Measurements from ENCODE around the gene NOTCH1.
"Not testable (repeated sequence)": the region's sequence is repeated elsewhere in the genome, so short reads cannot be mapped to it uniquely, and the experiment has no call there.

NOTCH1 gene

DNA sequence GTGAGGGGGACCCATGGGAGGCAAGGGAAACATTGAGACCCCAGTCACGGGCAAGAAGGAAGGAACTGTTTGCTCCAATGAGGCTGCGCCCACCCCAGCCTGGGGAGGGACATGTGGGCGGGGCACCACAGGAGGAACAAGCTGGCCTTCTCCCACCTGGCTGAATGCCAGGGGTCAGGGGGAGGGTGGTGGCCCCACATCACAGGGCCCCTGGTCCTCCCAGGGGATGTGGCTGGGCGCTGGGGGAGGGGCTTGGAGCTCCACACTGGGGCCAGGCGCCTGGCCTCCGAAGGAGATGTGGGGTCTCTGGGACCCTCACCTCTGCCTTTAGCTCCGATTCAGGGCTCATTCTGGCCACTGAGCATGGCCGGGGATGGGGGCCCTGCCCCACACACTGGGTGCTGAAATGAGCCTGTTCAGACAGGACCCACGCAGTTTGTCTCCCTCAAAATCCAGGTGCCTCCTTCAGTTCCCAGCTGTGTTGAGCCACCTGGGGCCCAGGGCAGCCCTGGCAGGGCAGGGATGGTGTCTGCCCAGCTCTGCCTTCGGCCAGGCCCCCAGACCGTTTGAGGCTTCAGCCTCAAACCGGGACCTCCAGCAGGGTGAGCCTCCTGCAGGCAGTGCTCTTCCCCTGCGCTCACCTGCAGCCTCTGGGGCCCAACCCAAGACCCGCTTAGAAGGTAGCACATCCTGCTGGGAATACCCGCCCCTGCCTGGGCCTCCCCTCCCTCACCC is 33.2 kb upstream of the NOTCH1 start:
- DNase-seq: no peak

DNA sequence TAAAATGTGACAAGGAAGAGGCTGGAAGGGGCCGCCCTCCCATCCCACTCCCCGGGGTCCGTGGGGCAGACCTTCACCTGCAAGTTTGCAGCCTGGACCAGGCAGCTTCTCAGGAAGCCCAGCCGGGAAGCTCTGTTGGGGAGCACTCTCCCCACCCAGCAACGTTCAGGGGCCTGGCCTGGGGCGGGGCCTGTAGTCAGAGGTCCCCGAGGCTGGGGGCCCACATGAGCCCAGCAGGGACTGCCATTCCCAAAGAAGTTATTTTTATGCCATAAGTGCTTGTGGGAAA is 32.7 kb upstream of the NOTCH1 start:
- no peak for DNase-seq

- DNase-seq: no peak
Observed at GRCh38 chr9:136577941-136578625, 32.2 kb upstream of the NOTCH1 start.

GRCh38 chr9:136576269-136576626 is 30.4 kb upstream of the NOTCH1 start:
- no peak for DNase-seq

- DNase-seq: no peak
Observed at GRCh38 chr9:136575626-136576268, 29.9 kb upstream of the NOTCH1 start.

DNA sequence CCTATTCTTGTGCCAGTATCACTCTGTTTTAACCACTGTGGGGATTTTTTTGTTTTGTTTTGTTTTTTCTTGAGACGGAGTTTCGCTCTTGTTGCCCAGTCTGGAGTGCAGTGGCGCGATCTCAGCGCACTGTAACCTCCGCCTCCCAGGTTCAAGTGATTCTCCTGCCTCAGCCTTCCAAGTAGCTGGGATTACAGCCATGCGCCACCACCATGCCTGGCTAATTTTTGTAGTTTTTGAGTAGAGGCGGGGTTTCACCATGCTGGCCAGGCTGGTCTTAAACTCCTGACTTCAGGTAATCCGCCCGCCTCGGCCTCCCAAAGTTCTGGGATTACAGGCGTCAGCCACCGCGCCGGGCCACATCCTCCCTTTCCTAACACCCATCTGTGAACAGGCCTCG is 28.8 kb upstream of the NOTCH1 start:
- not testable (repeated sequence) for DNase-seq

DNA sequence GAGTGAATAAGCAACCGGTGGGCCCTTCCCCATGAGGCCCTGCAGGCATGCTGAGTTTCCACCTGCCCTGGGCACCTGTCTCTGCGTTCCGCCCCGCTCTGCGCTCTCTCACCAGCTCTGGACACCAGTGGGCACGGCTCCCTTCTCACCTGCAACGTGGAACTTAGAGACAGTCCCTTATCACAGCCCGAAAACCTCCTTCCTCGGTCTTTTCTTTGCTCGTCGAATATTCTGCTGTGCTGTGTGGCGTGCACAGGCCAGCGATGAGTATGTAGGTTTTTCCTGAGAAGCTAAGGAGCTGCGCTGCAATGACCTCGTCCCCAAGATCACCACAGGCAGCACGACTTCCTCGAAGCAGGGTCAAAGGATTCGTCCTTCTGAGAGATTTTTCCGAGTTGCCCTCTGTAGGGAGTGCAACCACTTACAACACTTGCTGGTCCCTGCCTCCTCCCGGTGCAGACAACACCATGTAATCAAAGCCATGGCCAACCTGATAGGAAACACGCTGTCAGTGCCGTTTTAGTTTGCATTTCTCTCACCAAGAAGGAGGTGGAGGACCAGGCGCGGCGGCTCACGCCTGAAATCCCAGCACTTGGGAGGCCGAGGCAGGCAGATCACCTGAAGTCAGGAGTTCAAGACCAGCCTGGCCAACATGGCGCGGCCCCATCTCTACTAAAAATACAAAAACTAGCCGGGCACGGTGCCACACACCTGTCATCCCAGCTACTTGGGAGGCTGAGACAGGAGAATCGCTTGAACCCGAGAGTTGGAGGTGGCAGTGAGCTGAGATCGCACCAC is 27.2 kb upstream of the NOTCH1 start:
- DNase-seq: no peak

- DNase-seq: no peak
Observed at GRCh38 chr9:136572003-136572827, 26.4 kb upstream of the NOTCH1 start.

GRCh38 chr9:136571531-136571930 is 25.7 kb upstream of the NOTCH1 start:
- no peak for DNase-seq

- no peak for DNase-seq
Observed at GRCh38 chr9:136570916-136571315, 25.1 kb upstream of the NOTCH1 start.

- no peak for DNase-seq
Observed at GRCh38 chr9:136570191-136570845, 24.5 kb upstream of the NOTCH1 start.

DNA sequence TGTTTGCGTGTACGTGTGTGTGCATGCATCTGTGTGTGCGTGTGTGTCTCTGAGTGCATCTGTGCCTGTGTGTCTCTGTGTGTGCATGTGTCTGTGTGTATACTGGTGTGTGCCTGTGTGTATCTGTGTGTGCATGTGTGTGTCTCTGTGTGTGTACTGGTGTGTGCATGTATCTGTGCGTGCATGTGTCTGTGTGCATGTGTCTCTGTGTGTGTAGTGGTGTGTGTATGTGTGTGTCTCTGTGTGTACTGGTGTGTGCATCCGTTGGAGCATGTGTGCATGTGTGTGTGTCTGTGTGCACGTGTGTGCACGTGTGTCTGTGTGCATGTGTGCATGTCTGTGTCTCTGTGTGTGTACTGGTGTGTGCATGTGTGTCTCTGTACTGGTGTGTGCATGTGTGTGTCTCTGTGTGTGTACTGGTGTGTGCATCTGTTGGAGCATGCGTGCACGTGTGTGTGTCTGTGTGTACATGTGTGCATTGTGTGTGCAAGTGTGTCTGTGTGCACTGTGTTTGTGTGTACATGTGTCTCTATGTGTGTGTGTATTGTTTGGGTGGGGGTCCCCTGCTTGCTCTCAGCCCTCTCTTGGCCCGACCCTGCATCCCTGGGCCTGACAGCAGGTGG is 23.8 kb upstream of the NOTCH1 start:
- DNase-seq: no peak

GRCh38 chr9:136568288-136569081 is 22.6 kb upstream of the NOTCH1 start:
- DNase-seq: no peak

GRCh38 chr9:136567651-136568287 is 21.9 kb upstream of the NOTCH1 start:
- DNase-seq: no peak

DNA sequence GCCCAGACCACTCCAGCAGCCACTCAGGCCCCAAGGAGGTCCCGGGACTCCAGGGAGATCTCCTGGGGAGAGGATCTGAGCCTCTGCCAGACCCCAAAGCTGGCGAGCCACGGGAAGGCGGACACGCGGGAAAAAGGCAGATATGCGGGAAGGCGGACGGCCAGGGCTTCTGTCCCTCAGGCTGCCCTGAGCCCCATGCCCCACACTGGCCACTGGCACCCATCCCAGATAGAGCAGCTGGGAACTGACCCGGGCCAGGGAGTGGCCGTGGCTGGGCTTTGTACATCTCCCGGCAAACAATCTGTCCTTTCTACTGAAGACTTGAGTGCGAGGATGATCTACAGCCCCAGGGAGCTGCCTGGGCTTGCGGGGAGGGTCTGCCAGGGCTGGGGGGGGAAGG is 21.1 kb upstream of the NOTCH1 start:
- DNase-seq: no peak

GRCh38 chr9:136566553-136566895 is 20.7 kb upstream of the NOTCH1 start:
- no peak for DNase-seq

- DNase-seq: no peak
Observed at GRCh38 chr9:136565715-136566552, 20.1 kb upstream of the NOTCH1 start.

DNA sequence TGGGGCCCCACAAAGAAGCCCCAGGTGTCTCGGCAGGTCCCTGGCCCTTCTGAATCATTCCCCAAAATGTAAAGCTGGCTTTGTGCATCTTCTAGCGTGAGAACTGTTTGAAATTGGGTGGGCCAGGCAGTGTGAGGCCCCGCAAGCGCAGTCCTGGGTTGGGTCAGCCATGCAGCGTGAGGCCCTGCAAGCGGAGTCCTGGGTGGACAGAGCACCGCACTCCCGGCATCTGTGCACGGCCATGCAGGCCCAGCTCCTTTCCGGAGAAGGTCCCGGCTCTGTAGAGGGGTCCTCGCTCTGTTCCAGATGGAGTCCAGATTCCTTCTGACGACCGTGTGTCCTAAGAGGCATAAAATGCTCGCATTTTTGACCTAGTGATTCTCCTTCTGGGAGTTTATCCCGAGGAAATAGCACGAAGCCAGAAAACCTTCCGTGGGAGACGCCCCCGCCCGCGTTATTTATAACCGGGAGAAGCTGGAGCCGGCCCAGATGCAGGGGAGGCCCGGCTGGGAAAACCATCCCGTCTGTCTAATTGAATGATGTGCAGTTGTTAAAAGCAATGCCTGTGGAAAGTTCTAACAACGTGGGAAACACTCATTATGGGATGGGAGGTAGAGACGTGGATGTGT is 19.4 kb upstream of the NOTCH1 start:
- no peak for DNase-seq

DNA sequence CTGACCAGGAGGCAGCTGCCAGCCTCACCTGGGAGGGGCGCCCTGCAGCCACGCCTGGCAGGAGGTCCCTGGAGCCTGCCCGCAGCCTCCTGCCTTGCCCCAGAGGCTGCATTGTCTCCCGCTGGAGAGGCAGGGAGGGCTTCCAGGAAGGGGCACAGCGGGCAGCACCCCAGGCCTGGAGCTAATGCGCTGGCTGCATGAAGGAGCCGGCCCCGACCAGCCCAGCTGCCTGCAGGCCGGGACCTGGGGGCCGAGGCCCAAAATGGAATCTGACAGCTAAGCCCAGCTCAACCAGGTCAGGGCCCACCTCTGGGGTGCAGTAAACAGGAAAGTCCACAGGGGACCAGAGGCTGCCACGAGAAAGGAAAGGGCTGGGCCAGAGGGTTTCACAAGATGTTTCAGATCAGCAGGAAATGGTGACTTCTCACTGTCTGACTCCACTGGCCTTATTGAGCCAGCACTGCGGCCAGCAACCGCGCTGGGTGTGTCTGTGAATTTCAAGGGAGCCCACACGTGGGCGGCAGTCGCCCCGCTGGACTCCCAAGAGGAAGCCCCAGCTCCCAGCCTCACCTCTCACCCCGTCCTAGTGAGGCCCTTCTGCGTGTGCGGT is 18.6 kb upstream of the NOTCH1 start:
- no peak for DNase-seq

Data from NCI-H2081 treated with DMSO at 0.1 percent for 48 hours (cell line).